ENCODE data around the gene POLR2H.

Gene POLR2H

GRCh38 chr3:184389935-184390528 is 28.5 kb downstream of the POLR2H start:
- FAIRE-seq = no peak

- no peak for FAIRE-seq
Measured at GRCh38 chr3:184391266-184391665, 29.8 kb downstream of the POLR2H start.

GRCh38 chr3:184395320-184395660 is 33.8 kb downstream of the POLR2H start:
- FAIRE-seq = no peak

GRCh38 chr3:184399410-184399809 is 37.9 kb downstream of the POLR2H start:
- FAIRE-seq = no peak

- no peak for FAIRE-seq
Measured at GRCh38 chr3:184405075-184406030, 43.8 kb downstream of the POLR2H start.

- no peak for FAIRE-seq
Measured at GRCh38 chr3:184409331-184409926, 47.9 kb downstream of the POLR2H start.

GRCh38 chr3:184409946-184410500 is 48.5 kb downstream of the POLR2H start:
- FAIRE-seq = no peak

GRCh38 chr3:184414418-184415202 is 53.1 kb downstream of the POLR2H start:
- FAIRE-seq = no peak

GRCh38 chr3:184415203-184415490 is 53.6 kb downstream of the POLR2H start:
- no peak for FAIRE-seq

- FAIRE-seq = no peak
Measured at GRCh38 chr3:184417619-184418327, 56.3 kb downstream of the POLR2H start.

All from islet of Langerhans (tissue), 1 donor.